Tibial nerve (tissue), 4 donors: ENCODE measurements around the gene ADAP1. TPM values are rescaled to one million over a fixed set of nuclear protein-coding genes. Genes with fewer than 3 reads are reported as not detected.

Source experiments
- DNase-seq, 2 donors: peaks; one replicate each; pipeline ENCODE4 v3.0.0-alpha.2; 2019; ENCODE audit warnings: low spot score in 2 of 2
- H3K27ac ChIP-seq, 4 donors: fragments of 200-600 bp; sonication (generic) in 3 of 4; one replicate each; pipeline ENCODE4 v1.5.1; 2017 to 2019; ENCODE audit warnings: mild to moderate bottlenecking in 1 of 4
- H3K27me3 ChIP-seq, 2 donors: fragments of 200-600 bp; sonication (generic) in 1 of 2; one replicate each; pipeline versions ENCODE4 v1.5.1 to v1.6.0; 2017 to 2019
- H3K36me3 ChIP-seq, 3 donors: fragments of 200-600 bp; sonication (generic); one replicate each; pipeline ENCODE4 v1.5.1; 2018 to 2019
- H3K4me1 ChIP-seq, 4 donors: fragments of 200-600 bp; sonication (generic) in 3 of 4; one replicate each; pipeline ENCODE4 v1.5.1; 2017 to 2019
- H3K4me3 ChIP-seq, 4 donors: fragments of 200-600 bp; sonication (generic) in 3 of 4; one replicate each; pipeline ENCODE4 v1.5.1; 2017 to 2019; ENCODE audit warnings: mild to moderate bottlenecking in 1 of 4, moderate library complexity in 1 of 4
- H3K9me3 ChIP-seq, 4 donors: fragments of 200-600 bp; sonication (generic) in 3 of 4; one replicate each; pipeline ENCODE4 v1.5.1; 2017 to 2019
- CTCF ChIP-seq, 5 experiments: fragments of 200-600 bp in 3 of 5; fragments of 450-650 bp in 2 of 5; sonication (generic) in 3 of 5; IDR thresholded peaks; one replicate each; pipeline ENCODE4 v1.5.1; 2016 to 2019; ENCODE audit warnings: antibody characterized with exemption in 5 of 5, mild to moderate bottlenecking in 3 of 5, moderate library complexity in 2 of 5
- EP300 ChIP-seq, 2 donors: sonication (generic); formaldehyde crosslinking; IDR thresholded peaks; one replicate each; pipeline ENCODE4 v1.6.1; 2017; ENCODE audit warnings: antibody characterized with exemption in 2 of 2, mild to moderate bottlenecking in 1 of 2
- POLR2A ChIP-seq, 2 donors: fragments of 450-650 bp; IDR thresholded peaks; one replicate each; pipeline ENCODE4 v1.6.1; 2017; ENCODE audit warnings: antibody characterized with exemption in 2 of 2, mild to moderate bottlenecking in 2 of 2, moderate library complexity in 2 of 2
- WGBS, 2 donors: methylation state at CpG; one replicate each; pipeline ENCODE4 v1.1.5; 2018; 5-methylcytosine and 5-hydroxymethylcytosine counted together
- total RNA-seq, 4 donors: library from RNA; depleted of rRNA; stranded (reverse); fragments of >200 nt; gene quantifications; one replicate each; pipeline ENCODE4 v1.1.0, GENCODE V29; 2016

The ADAP1 gene
- total RNA-seq, 4 donors from 2014 or later = 29.3 to 53.0 (median 39.6) TPM

GRCh38 chr7:881441-882234, 72.8 kb downstream of the ADAP1 start:
- Histone ChIP-seq H3K36me3 (peaks cover 0 to 9% (median 0%) of the 10 kb centered on the region in 3 donors), H3K4me3 (no peak overlapping the region), H3K27ac (no peak overlapping the region), H3K4me1 (peaks cover 3 to 78% (median 19%) of the 10 kb centered on the region in 4 donors), H3K27me3 (no peaks in the 10 kb centered on the region), H3K9me3 (no peaks in the 10 kb centered on the region)
- no peak for TF ChIP-seq POLR2A (IDR thresholded peaks at IDR 0.05)
- TF ChIP-seq EP300 (IDR thresholded peaks at IDR 0.05) = no peak
- no peak for TF ChIP-seq CTCF (IDR thresholded peaks at IDR 0.05)
- no peak for DNase-seq
- WGBS, 2 donors = 91 to 93% methylated on average over 20 of the region's 20 CpGs

GRCh38 chr7:880450-880849, 74.0 kb downstream of the ADAP1 start:
- TF ChIP-seq EP300 (IDR thresholded peaks at IDR 0.05) (no peak), POLR2A (IDR thresholded peaks at IDR 0.05) (no peak), CTCF (IDR thresholded peaks at IDR 0.05) (no peak)
- H3K36me3 ChIP-seq = peaks cover 0 to under 1% (median 0%) of the 10 kb centered on the region in 3 donors
- no peaks in the 10 kb centered on the region for H3K27me3 ChIP-seq
- peak overlapping the region in 1 of 4 donors; percentile 14 for H3K27ac ChIP-seq
- no peak for DNase-seq
- peaks cover 3 to 76% (median 21%) of the 10 kb centered on the region in 4 donors for H3K4me1 ChIP-seq
- no peaks in the 10 kb centered on the region for H3K9me3 ChIP-seq
- H3K4me3 ChIP-seq = no peak overlapping the region
- WGBS, 2 donors = 64 to 72% methylated on average over 15 of the region's 15 CpGs

GRCh38 chr7:879706-880105, 74.8 kb downstream of the ADAP1 start:
- 74 to 79% methylated on average over 14 of the region's 14 CpGs for WGBS, 2 donors
- Histone ChIP-seq H3K9me3 (no peaks in the 10 kb centered on the region), H3K4me1 (peaks cover 3 to 79% (median 24%) of the 10 kb centered on the region in 4 donors), H3K36me3 (peaks cover 0 to 6% (median 0%) of the 10 kb centered on the region in 3 donors), H3K27me3 (no peaks in the 10 kb centered on the region), H3K27ac (no peak overlapping the region), H3K4me3 (no peak overlapping the region)
- DNase-seq = no peak
- no peak for TF ChIP-seq EP300 (IDR thresholded peaks at IDR 0.05)

GRCh38 chr7:879093-879492, 75.4 kb downstream of the ADAP1 start:
- H3K27me3 ChIP-seq = no peaks in the 10 kb centered on the region
- DNase-seq = no peak
- no peak overlapping the region for H3K4me3 ChIP-seq
- H3K27ac ChIP-seq = peak overlapping the region in 2 of 4 donors; percentile 10 to 34
- H3K36me3 ChIP-seq = peaks cover 0 to 6% (median 0%) of the 10 kb centered on the region in 3 donors
- no peaks in the 10 kb centered on the region for H3K9me3 ChIP-seq
- no peak for TF ChIP-seq CTCF (IDR thresholded peaks at IDR 0.05)
- TF ChIP-seq POLR2A (IDR thresholded peaks at IDR 0.05) = no peak
- TF ChIP-seq EP300 (IDR thresholded peaks at IDR 0.05) = no peak
- H3K4me1 ChIP-seq = peaks cover 3 to 73% (median 24%) of the 10 kb centered on the region in 4 donors
- 68 to 71% methylated on average over 15 of the region's 15 CpGs for WGBS, 2 donors

GRCh38 chr7:877312-878232, 76.9 kb downstream of the ADAP1 start:
- DNase-seq = no peak
- peak overlapping the region; percentile 42 to 95 (median 64) for H3K4me3 ChIP-seq
- peaks cover 5 to 71% (median 31%) of the 10 kb centered on the region in 4 donors for H3K4me1 ChIP-seq
- no peaks in the 10 kb centered on the region for H3K9me3 ChIP-seq
- TF ChIP-seq CTCF (IDR thresholded peaks at IDR 0.05) (no peak), EP300 (IDR thresholded peaks at IDR 0.05) (no peak), POLR2A (IDR thresholded peaks at IDR 0.05) (no peak)
- peak overlapping the region; percentile 69 to 93 (median 88) for H3K27ac ChIP-seq
- H3K27me3 ChIP-seq = no peaks in the 10 kb centered on the region
- 17% methylated on average over 35 to 45 of the region's 47 CpGs for WGBS, 2 donors
- H3K36me3 ChIP-seq = peaks cover 0 to 12% (median 0%) of the 10 kb centered on the region in 3 donors
